Stimulated activated naive CD8-positive, alpha-beta T cell treated with anti-CD3 and anti-CD28 coated beads, Interleukin-15, Interleukin-2, amounts not matched to agents 100 ng/mL and 50 ng/mL, for 24 hours (primary cell): ENCODE data around the gene DDX21.
"Not testable (repeated sequence)": the region's sequence is repeated elsewhere in the genome, so short reads cannot be mapped to it uniquely, and the experiment has no call there.

Experiments used
- H3K27ac Mint-ChIP-seq: one replicate; pipeline ENCODE4 v1.8.0; 2021; ENCODE audit warnings: mild to moderate bottlenecking, mixed read lengths
- H3K27me3 Mint-ChIP-seq: one replicate; pipeline ENCODE4 v1.8.0; 2021; ENCODE audit warnings: mixed read lengths
- H3K36me3 Mint-ChIP-seq: one replicate; pipeline ENCODE4 v1.8.0; 2021; ENCODE audit warnings: low read depth, mixed read lengths
- H3K4me1 Mint-ChIP-seq: one replicate; pipeline ENCODE4 v1.8.0; 2021; ENCODE audit warnings: low read depth, mixed read lengths
- H3K4me3 Mint-ChIP-seq: one replicate; pipeline ENCODE4 v1.8.0; 2021; ENCODE audit warnings: mild to moderate bottlenecking, mixed read lengths
- H3K9me3 Mint-ChIP-seq: one replicate; pipeline ENCODE4 v1.8.0; 2021; ENCODE audit warnings: mixed read lengths

DDX21 gene

DNA sequence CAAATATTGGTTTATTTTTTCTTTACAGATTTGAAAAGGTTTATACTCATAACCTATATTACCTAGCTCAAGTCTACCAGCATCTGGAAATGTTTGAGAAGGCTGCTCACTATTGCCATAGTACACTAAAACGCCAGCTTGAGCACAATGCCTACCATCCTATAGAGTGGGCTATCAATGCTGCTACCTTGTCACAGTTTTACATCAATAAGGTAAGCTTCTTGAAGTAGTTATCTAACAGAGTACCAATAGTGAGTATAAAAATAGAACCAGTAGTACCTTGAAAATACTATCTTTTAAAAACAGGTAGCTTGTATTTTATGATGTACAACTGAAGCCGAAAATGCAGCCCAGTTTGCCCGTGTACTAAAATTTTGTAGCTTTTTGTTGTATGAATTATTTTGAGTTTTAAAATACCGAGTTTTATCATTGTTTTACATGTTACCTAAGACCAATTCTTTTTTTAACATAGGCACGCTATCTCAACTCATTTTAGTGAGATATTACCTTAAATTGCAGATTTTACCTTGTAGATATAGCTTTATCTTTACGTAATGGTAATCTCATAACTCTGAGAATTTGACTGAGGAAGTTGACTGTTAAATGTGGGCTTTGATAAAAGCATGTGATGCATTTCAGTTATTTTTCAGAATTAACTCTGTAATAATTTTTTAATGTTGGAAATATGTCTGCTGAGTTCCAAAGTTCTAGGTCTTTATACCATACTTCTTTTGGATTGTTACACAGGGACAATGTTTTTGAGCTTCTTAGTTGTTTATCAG is 49.9 kb downstream of the DDX21 start:
- no peak overlapping the region for H3K27ac Mint-ChIP-seq
- no peak overlapping the region for H3K4me3 Mint-ChIP-seq
- H3K36me3 Mint-ChIP-seq: peaks cover 17% of the 10 kb centered on the region
- H3K9me3 Mint-ChIP-seq: no peaks in the 10 kb centered on the region
- no peaks in the 10 kb centered on the region for H3K4me1 Mint-ChIP-seq
- no peaks in the 10 kb centered on the region for H3K27me3 Mint-ChIP-seq

DNA sequence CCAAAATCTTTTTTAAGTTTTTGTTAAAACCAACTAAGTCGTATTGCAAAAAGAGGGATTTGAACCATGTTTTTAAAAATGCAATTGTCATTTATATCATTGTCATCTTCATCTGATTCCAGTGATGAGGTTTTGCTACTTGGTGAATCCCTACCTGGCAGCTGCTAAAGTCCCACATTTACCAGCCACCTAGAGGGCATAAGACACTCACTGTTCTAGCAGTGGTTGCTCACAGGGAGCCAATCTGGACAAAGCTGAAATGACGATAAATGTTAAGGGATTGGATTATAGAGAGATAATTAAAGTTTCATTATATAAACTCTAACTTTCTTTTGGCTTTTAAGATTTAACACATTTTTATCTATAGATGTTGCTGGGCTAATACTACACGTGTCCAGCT is 51.3 kb downstream of the DDX21 start:
- H3K4me3 Mint-ChIP-seq: no peak overlapping the region
- H3K27me3 Mint-ChIP-seq: no peaks in the 10 kb centered on the region
- H3K9me3 Mint-ChIP-seq: no peaks in the 10 kb centered on the region
- H3K36me3 Mint-ChIP-seq: peaks cover 25% of the 10 kb centered on the region
- H3K27ac Mint-ChIP-seq: no peak overlapping the region
- peaks cover under 1% of the 10 kb centered on the region for H3K4me1 Mint-ChIP-seq

DNA sequence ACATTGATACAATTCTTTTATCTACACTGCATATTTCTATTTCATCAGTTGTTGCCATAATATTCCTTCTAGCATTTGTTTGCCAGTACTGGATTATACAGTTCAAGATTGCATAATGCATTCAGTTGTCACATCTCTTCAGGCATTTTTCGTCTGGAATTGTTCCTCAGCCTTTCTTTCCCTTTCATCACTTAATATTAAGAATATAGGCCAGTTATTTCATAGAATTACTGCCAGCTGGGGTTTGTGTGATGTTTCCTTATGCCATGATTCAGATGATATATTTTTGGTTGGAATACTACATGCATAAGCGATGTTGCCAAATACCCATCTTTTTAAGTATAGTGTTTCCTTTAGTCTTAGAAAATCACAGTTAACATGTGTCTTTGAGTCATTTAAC is 53.4 kb downstream of the DDX21 start:
- Mint-ChIP-seq H3K36me3 (peaks cover 35% of the 10 kb centered on the region), H3K4me3 (no peak overlapping the region), H3K4me1 (peaks cover 16% of the 10 kb centered on the region), H3K27me3 (no peaks in the 10 kb centered on the region), H3K9me3 (no peaks in the 10 kb centered on the region), H3K27ac (no peak overlapping the region)

DNA sequence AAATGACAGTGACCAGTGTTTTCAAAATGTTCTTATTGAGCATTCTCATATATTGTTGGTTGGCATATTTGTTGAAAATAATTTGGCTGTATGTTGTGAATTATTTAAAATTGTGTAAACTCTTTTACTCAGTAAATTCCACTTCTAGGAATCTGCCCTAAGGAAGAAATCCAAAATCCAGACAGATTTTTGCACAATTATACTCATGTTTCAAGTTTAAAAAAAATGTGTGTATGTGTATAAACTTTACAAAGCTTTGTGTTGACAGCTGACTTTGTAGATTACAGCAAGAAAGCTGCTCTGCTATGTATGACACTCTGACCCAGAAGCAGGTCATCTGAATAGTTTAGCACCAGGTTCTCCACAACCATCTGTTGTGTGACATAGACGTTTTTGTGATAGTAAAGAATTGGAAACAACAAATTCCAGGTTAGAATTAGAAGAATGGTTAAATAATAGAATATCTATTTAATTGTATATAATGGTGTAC is 54.2 kb downstream of the DDX21 start:
- H3K4me1 Mint-ChIP-seq: peaks cover 16% of the 10 kb centered on the region
- no peaks in the 10 kb centered on the region for H3K9me3 Mint-ChIP-seq
- H3K36me3 Mint-ChIP-seq: peaks cover 36% of the 10 kb centered on the region
- H3K27me3 Mint-ChIP-seq: no peaks in the 10 kb centered on the region
- no peak overlapping the region for H3K4me3 Mint-ChIP-seq
- no peak overlapping the region for H3K27ac Mint-ChIP-seq

DNA sequence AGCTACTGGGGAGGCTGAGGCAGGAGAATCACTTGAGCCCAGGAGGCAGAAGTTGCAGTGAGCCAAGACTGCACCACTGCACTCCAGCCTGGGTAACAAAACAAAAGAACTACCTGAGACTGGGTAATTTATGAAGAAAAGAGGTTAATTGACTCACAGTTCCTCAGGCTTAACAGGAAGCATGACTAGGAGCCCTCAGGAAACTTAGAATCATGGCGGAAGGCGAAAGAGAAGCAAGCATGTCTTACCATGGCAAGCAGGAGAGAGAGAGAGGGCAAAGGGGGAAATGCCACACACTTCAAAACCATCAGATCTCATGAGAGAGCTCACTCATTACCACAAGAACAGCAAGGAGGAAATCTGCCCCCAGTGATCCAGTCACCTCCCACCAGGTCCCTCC is 56.8 kb downstream of the DDX21 start:
- Mint-ChIP-seq H3K36me3 (peaks cover 46% of the 10 kb centered on the region), H3K4me1 (peaks cover 16% of the 10 kb centered on the region), H3K27ac (peak overlapping the region; percentile 65)
- not testable (repeated sequence) for H3K27me3 Mint-ChIP-seq, H3K4me3 Mint-ChIP-seq, H3K9me3 Mint-ChIP-seq

DNA sequence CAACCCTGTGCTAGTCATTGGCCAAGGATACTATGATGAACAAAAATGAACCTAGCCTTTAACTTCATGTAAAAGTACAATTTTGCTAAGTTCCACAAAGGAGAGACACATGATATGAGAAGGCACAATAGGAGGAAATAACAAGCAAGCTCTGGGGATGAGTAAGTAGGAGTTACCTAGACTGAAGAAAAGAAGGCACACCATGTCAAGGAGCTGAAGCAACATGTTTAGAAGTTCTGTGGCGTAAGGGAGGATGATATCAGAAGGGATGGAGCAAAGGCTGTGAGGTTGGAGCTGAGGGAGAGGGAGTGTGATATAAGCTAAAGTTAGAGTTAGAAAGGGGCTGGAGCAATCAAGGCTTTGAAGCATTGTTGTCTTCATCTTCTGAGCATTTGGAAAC is 58.2 kb downstream of the DDX21 start:
- H3K4me3 Mint-ChIP-seq: no peak overlapping the region
- H3K36me3 Mint-ChIP-seq: peaks cover 48% of the 10 kb centered on the region
- H3K9me3 Mint-ChIP-seq: no peaks in the 10 kb centered on the region
- peaks cover 16% of the 10 kb centered on the region for H3K4me1 Mint-ChIP-seq
- no peaks in the 10 kb centered on the region for H3K27me3 Mint-ChIP-seq
- H3K27ac Mint-ChIP-seq: no peak overlapping the region

DNA sequence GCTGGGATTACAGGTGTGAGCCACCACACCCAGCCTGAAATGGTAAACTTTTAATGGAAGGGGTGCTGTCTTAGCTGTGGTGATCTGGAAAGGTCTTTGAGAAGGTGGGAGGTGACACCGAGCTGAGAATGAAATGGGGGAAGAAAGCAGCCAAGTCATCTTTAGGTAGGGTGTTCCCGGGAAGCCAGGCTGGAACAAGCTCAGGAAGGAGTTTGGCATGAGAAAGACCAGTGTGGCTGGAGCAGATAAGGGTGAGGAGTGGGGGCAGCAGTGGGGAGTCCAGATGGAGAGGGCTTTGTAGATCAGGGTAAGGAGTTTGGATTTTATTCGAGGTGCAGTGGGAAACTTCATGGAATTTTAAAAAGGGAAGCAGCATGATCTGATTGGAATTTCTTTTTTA is 62.6 kb downstream of the DDX21 start:
- Mint-ChIP-seq H3K27me3 (no peaks in the 10 kb centered on the region), H3K4me3 (no peak overlapping the region), H3K4me1 (peaks cover 2% of the 10 kb centered on the region), H3K36me3 (peaks cover 23% of the 10 kb centered on the region), H3K27ac (no peak overlapping the region), H3K9me3 (no peaks in the 10 kb centered on the region)

DNA sequence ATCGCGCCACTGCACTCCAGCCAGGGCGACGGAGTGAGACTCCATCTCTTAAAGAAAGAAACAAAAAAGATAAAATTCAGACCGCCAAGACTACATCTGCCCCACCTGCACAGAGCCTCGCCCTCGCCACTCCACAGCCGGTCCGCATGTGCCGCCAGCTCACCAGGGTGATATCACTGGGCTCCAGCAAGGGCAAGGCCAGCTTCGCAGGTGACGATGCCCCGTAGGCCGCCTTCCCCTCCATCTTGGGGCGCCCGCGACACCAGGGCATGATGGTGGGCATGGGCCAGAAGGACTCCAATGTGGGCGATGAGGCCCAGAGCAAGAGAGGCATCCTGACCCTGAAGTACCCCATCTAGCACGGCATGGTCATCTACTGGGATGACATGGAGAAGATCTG is 66.6 kb downstream of the DDX21 start:
- H3K27ac Mint-ChIP-seq: no peak overlapping the region
- peaks cover 5% of the 10 kb centered on the region for H3K36me3 Mint-ChIP-seq
- H3K27me3 Mint-ChIP-seq: no peaks in the 10 kb centered on the region
- peaks cover 6% of the 10 kb centered on the region for H3K4me1 Mint-ChIP-seq
- no peak overlapping the region for H3K4me3 Mint-ChIP-seq
- no peaks in the 10 kb centered on the region for H3K9me3 Mint-ChIP-seq

DNA sequence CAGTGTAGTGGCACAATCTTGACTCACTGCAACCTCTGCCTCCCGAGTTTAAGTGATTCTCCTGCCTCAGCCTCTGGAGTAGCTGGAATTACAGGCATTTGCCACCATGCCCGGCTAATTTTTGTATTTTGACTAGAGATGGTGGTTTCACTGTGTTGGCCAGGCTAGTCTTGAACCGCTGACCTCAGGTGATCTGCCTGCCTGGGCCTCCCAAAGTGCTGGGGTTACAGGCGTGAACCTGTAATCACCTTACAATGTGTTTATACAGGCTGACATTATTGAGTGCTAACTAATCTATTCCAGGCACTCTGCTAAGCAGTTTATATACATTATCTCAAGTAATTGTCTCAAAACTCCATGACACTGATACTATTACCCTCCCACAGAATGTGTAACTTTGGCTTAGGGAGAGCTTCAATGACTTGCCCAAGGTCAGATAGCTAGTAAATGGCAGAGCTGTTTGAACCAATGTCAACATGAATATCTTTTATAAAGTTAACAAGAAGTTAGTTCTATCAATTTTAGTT is 69.5 kb downstream of the DDX21 start:
- H3K27me3 Mint-ChIP-seq: no peaks in the 10 kb centered on the region
- H3K36me3 Mint-ChIP-seq: no peaks in the 10 kb centered on the region
- H3K27ac Mint-ChIP-seq: no peak overlapping the region
- no peak overlapping the region for H3K4me3 Mint-ChIP-seq
- H3K9me3 Mint-ChIP-seq: no peaks in the 10 kb centered on the region
- H3K4me1 Mint-ChIP-seq: peaks cover 11% of the 10 kb centered on the region

DNA sequence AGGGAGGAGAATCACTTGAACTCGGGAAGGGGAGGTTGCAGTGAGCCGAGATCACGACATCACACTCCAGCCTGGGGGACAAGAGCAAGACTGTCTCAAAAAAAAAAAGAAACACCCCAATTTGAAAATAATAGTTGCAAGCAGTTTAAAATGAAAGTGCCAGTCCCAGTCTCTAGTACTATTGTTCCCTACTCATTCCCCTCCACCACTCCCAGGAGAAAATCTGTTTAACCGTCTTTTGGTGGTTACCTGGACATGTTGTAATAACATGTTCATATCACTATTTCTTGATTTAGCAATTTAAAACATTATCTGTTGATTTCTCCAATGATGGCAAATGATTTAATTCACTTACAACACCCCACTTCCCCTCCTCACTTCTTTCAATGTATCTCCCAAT is 77.3 kb downstream of the DDX21 start:
- H3K4me3 Mint-ChIP-seq: no peak overlapping the region
- no peaks in the 10 kb centered on the region for H3K36me3 Mint-ChIP-seq
- H3K27ac Mint-ChIP-seq: no peak overlapping the region
- no peaks in the 10 kb centered on the region for H3K9me3 Mint-ChIP-seq
- H3K4me1 Mint-ChIP-seq: no peaks in the 10 kb centered on the region
- H3K27me3 Mint-ChIP-seq: no peaks in the 10 kb centered on the region
